Naive thymus-derived CD8-positive, alpha-beta T cell (primary cell): ENCODE measurements around the gene GYPC. TPM values are rescaled to one million over a fixed set of nuclear protein-coding genes. Genes with fewer than 3 reads are reported as not detected.

Experiments
- ATAC-seq, 2 donors: fragments of 150-1000 bp; cut with Tn5 transposase in 1 of 2; sonication (Bioruptor Pico), chemical (Tn5 transposase) in 1 of 2; 1 replicate in 1 of 2; 2 replicates in 1 of 2; pipeline ENCODE4 v1.10.0; 2021; ENCODE audit warnings: mild to moderate bottlenecking in 2 of 2, moderate library complexity in 2 of 2
- POLR2A ChIA-PET: fragments of 350-600 bp; sonication (Branson Sonifier 250); formaldehyde crosslinking; loops from one replicate; lab custom pipeline; 2021; ENCODE audit warnings: antibody characterized with exemption; lab: Charles Lee
- DNase-seq, 10 donors: peaks; one replicate each; pipeline versions ENCODE4 v3.0.0 to v3.0.0-alpha.2; 2020 to 2022
- H3K27ac Mint-ChIP-seq, 10 donors: one replicate each; pipeline ENCODE4 v1.8.0; 2020 to 2022; ENCODE audit warnings: mild to moderate bottlenecking in 10 of 10, mixed read lengths in 10 of 10, moderate library complexity in 4 of 10, inconsistent platforms in 1 of 10
- H3K27me3 Mint-ChIP-seq, 5 donors: one replicate each; pipeline ENCODE4 v1.8.0; 2021 to 2022; ENCODE audit warnings: mixed read lengths in 5 of 5
- H3K36me3 Mint-ChIP-seq, 3 donors: one replicate each; pipeline ENCODE4 v1.8.0; 2020 to 2022; ENCODE audit warnings: mixed read lengths in 3 of 3, mild to moderate bottlenecking in 2 of 3, inconsistent platforms in 1 of 3
- H3K4me1 Mint-ChIP-seq, 4 donors: one replicate each; pipeline ENCODE4 v1.8.0; 2021 to 2022; ENCODE audit warnings: mixed read lengths in 4 of 4
- H3K4me3 Mint-ChIP-seq, 10 donors: one replicate each; pipeline ENCODE4 v1.8.0; 2020 to 2022; ENCODE audit warnings: mild to moderate bottlenecking in 10 of 10, mixed read lengths in 10 of 10, moderate library complexity in 6 of 10, inconsistent platforms in 1 of 10
- H3K9me3 Mint-ChIP-seq, 9 donors: one replicate each; pipeline ENCODE4 v1.8.0; 2020 to 2022; ENCODE audit warnings: mixed read lengths in 9 of 9, mild to moderate bottlenecking in 3 of 9, inconsistent platforms in 1 of 9, moderate library complexity in 1 of 9
- polyA plus RNA-seq, 3 donors: library from polyadenylated mRNA; unstranded; fragments of 300-500 nt; fragmentation: Illumina TruSeq; gene quantifications; one replicate each; pipeline ENCODE4 v1.2.3, GENCODE V29; 2021
- total RNA-seq, 8 experiments: library from RNA in 2 of 8; stranded (reverse) in 2 of 8; gene quantifications; one replicate each; pipeline ENCODE4 v1.2.3 and lab custom pipeline; 2021 to 2026

Gene GYPC
- total and polyA plus RNA-seq, 5 experiments from 2014 or later: 151 to 303 (median 199) TPM

GRCh38 chr2:126661702-126662500 lies 5.9 kb downstream of the GYPC start:
- Mint-ChIP-seq H3K4me3 (peak overlapping the region; percentile 72 to 99 (median 84)), H3K36me3 (peaks cover 2 to 22% (median 6%) of the 10 kb centered on the region in 3 donors), H3K27ac (peak overlapping the region; percentile 95 to 100 (median 98)), H3K4me1 (peaks cover 62 to 97% (median 92%) of the 10 kb centered on the region in 4 donors), H3K9me3 (no peaks in the 10 kb centered on the region), H3K27me3 (no peaks in the 10 kb centered on the region)
- POLR2A ChIA-PET: interaction anchor here (0.5 to 3.8 kb wide), 6 partner anchors 8 to 114 kb away, joined by 3 to 16 read pairs (median 4); no protein-coding TSS in a partner anchor
- DNase-seq: no peak
- no peak for ATAC-seq

GRCh38 chr2:126662621-126663020 lies 6.7 kb downstream of the GYPC start:
- no peaks in the 10 kb centered on the region for H3K9me3 Mint-ChIP-seq
- DNase-seq (peak in 3 of 10 donors; percentile 19 to 44 (median 34)), ATAC-seq (peak; percentile 30 to 42)
- peaks cover 0 to 30% (median 6%) of the 10 kb centered on the region in 3 donors for H3K36me3 Mint-ChIP-seq
- no peaks in the 10 kb centered on the region for H3K27me3 Mint-ChIP-seq
- POLR2A ChIA-PET: interaction anchor here (0.9 to 3.8 kb wide), 6 partner anchors 9 to 113 kb away, joined by 3 to 16 read pairs (median 5); no protein-coding TSS in a partner anchor
- peaks cover 64 to 100% (median 96%) of the 10 kb centered on the region in 4 donors for H3K4me1 Mint-ChIP-seq
- H3K27ac Mint-ChIP-seq: peak overlapping the region; percentile 95 to 100 (median 98)
- H3K4me3 Mint-ChIP-seq: peak overlapping the region; percentile 72 to 95 (median 82)

GRCh38 chr2:126663184-126663963 lies 7.4 kb downstream of the GYPC start:
- Mint-ChIP-seq H3K9me3 (no peaks in the 10 kb centered on the region), H3K4me3 (peak overlapping the region; percentile 72 to 95 (median 84)), H3K27ac (peak overlapping the region; percentile 95 to 100 (median 98)), H3K4me1 (peaks cover 61 to 100% (median 95%) of the 10 kb centered on the region in 4 donors), H3K36me3 (peaks cover 0 to 34% (median 6%) of the 10 kb centered on the region in 3 donors), H3K27me3 (no peaks in the 10 kb centered on the region)
- no peak for DNase-seq
- POLR2A ChIA-PET: interaction anchor here (0.9 to 3.8 kb wide), 5 partner anchors 9 to 113 kb away, joined by 3 to 16 read pairs (median 5); no protein-coding TSS in a partner anchor
- ATAC-seq: no peak

- H3K36me3 Mint-ChIP-seq: peaks cover 0 to 42% (median 4%) of the 10 kb centered on the region in 3 donors
- peak overlapping the region; percentile 95 to 100 (median 98) for H3K27ac Mint-ChIP-seq
- H3K27me3 Mint-ChIP-seq: no peaks in the 10 kb centered on the region
- DNase-seq: peak in 5 of 10 donors; percentile 38 to 69 (median 60)
- POLR2A ChIA-PET: interaction anchor here (3.8 kb wide), 1 partner anchor 112 kb away, joined by 16 read pairs; no protein-coding TSS in a partner anchor
- ATAC-seq: peak; percentile 75 to 87
- peak overlapping the region; percentile 72 to 95 (median 84) for H3K4me3 Mint-ChIP-seq
- H3K4me1 Mint-ChIP-seq: peaks cover 60 to 100% (median 96%) of the 10 kb centered on the region in 4 donors
- H3K9me3 Mint-ChIP-seq: no peaks in the 10 kb centered on the region
Observed at GRCh38 chr2:126664234-126664633, 8.3 kb downstream of the GYPC start.

GRCh38 chr2:126664639-126665038 lies 8.7 kb downstream of the GYPC start:
- Mint-ChIP-seq H3K4me3 (peak overlapping the region; percentile 72 to 95 (median 84)), H3K27me3 (no peaks in the 10 kb centered on the region), H3K36me3 (peaks cover 0 to 44% (median 4%) of the 10 kb centered on the region in 3 donors), H3K9me3 (no peaks in the 10 kb centered on the region), H3K27ac (peak overlapping the region; percentile 95 to 100 (median 98)), H3K4me1 (peaks cover 60 to 100% (median 97%) of the 10 kb centered on the region in 4 donors)
- POLR2A ChIA-PET: interaction anchor here (3.8 kb wide), 1 partner anchor 111 kb away, joined by 16 read pairs; no protein-coding TSS in a partner anchor
- ATAC-seq (peak; percentile 3 to 19), DNase-seq (no peak)

GRCh38 chr2:126665483-126665882 lies 9.5 kb downstream of the GYPC start:
- Mint-ChIP-seq H3K4me3 (peak overlapping the region in 5 of 10 donors; percentile 46 to 95 (median 85)), H3K4me1 (peaks cover 60 to 100% (median 97%) of the 10 kb centered on the region in 4 donors), H3K27me3 (no peaks in the 10 kb centered on the region), H3K9me3 (no peaks in the 10 kb centered on the region), H3K36me3 (peaks cover 0 to 47% (median 6%) of the 10 kb centered on the region in 3 donors), H3K27ac (peak overlapping the region; percentile 83 to 100 (median 98))
- no peak for ATAC-seq
- DNase-seq: no peak
- POLR2A ChIA-PET: no interaction called here

GRCh38 chr2:126668254-126668653 lies 12.3 kb downstream of the GYPC start:
- peaks cover 58 to 100% (median 95%) of the 10 kb centered on the region in 4 donors for H3K4me1 Mint-ChIP-seq
- ATAC-seq: no peak
- H3K27ac Mint-ChIP-seq: peak overlapping the region in 5 of 10 donors; percentile 4 to 88 (median 53)
- H3K9me3 Mint-ChIP-seq: no peaks in the 10 kb centered on the region
- peak overlapping the region in 2 of 10 donors; percentile 1 to 43 for H3K4me3 Mint-ChIP-seq
- POLR2A ChIA-PET: no interaction called here
- no peaks in the 10 kb centered on the region for H3K27me3 Mint-ChIP-seq
- DNase-seq: no peak
- peaks cover 0 to 53% (median 4%) of the 10 kb centered on the region in 3 donors for H3K36me3 Mint-ChIP-seq

GRCh38 chr2:126669772-126670171 lies 13.8 kb downstream of the GYPC start:
- Mint-ChIP-seq H3K4me3 (no peak overlapping the region), H3K27me3 (no peaks in the 10 kb centered on the region), H3K36me3 (peaks cover 0 to 59% (median 10%) of the 10 kb centered on the region in 3 donors), H3K9me3 (peaks cover 0 to 4% (median 0%) of the 10 kb centered on the region in 9 donors), H3K4me1 (peaks cover 52 to 93% (median 88%) of the 10 kb centered on the region in 4 donors), H3K27ac (peak overlapping the region in 5 of 10 donors; percentile 28 to 75 (median 61))
- DNase-seq (no peak), ATAC-seq (no peak)
- POLR2A ChIA-PET: interaction anchor here (1.9 kb wide), 1 partner anchor 12 kb away, joined by 4 read pairs; no protein-coding TSS in a partner anchor

- no peaks in the 10 kb centered on the region for H3K27me3 Mint-ChIP-seq
- H3K4me1 Mint-ChIP-seq: peaks cover 47 to 90% (median 84%) of the 10 kb centered on the region in 4 donors
- no peak for ATAC-seq
- peak overlapping the region in 9 of 10 donors; percentile 24 to 86 (median 53) for H3K27ac Mint-ChIP-seq
- DNase-seq: no peak
- peak overlapping the region in 3 of 10 donors; percentile 39 to 41 (median 40) for H3K4me3 Mint-ChIP-seq
- peaks cover 0 to 13% (median 6%) of the 10 kb centered on the region in 9 donors for H3K9me3 Mint-ChIP-seq
- POLR2A ChIA-PET: interaction anchor here (0.6 kb wide), 1 partner anchor 92 kb away, joined by 3 read pairs; no protein-coding TSS in a partner anchor
- peaks cover 10 to 75% (median 26%) of the 10 kb centered on the region in 3 donors for H3K36me3 Mint-ChIP-seq
Observed at GRCh38 chr2:126671488-126671887, 15.5 kb downstream of the GYPC start.

GRCh38 chr2:126672980-126673605 lies 17.1 kb downstream of the GYPC start:
- H3K4me3 Mint-ChIP-seq: peak overlapping the region in 1 of 10 donors; percentile 42
- peaks cover 44 to 88% (median 86%) of the 10 kb centered on the region in 4 donors for H3K4me1 Mint-ChIP-seq
- H3K27ac Mint-ChIP-seq: peak overlapping the region in 9 of 10 donors; percentile 51 to 90 (median 76)
- peaks cover 0 to 13% (median 6%) of the 10 kb centered on the region in 9 donors for H3K9me3 Mint-ChIP-seq
- H3K36me3 Mint-ChIP-seq: peaks cover 10 to 69% (median 27%) of the 10 kb centered on the region in 3 donors
- POLR2A ChIA-PET: no interaction called here
- DNase-seq (no peak), ATAC-seq (no peak)
- no peaks in the 10 kb centered on the region for H3K27me3 Mint-ChIP-seq

- Mint-ChIP-seq H3K4me3 (peak overlapping the region in 3 of 10 donors; percentile 12 to 48 (median 19)), H3K27me3 (no peaks in the 10 kb centered on the region), H3K36me3 (peaks cover 10 to 68% (median 27%) of the 10 kb centered on the region in 3 donors), H3K27ac (peak overlapping the region in 5 of 10 donors; percentile 26 to 67 (median 34)), H3K4me1 (peaks cover 48 to 88% (median 86%) of the 10 kb centered on the region in 4 donors), H3K9me3 (peaks cover 0 to 13% (median 6%) of the 10 kb centered on the region in 9 donors)
- ATAC-seq: no peak
- POLR2A ChIA-PET: no interaction called here
- no peak for DNase-seq
Observed at GRCh38 chr2:126674075-126674744, 18.3 kb downstream of the GYPC start.
